ENCODE measurements around the gene LRRIQ4.

- TF ChIP-seq CTCF (IDR thresholded peaks at IDR 0.05; ENCODE audit: low read depth, low read length, poor library complexity, severe bottlenecking) (no peak), EZH2phosphoT487 (IDR thresholded peaks at IDR 0.05; ENCODE audit: borderline replicate concordance, low read length) (no peak)
Observed at GRCh38 chr3:169857811-169858210, 45.1 kb downstream of the LRRIQ4 start.

All from DOHH2 (cell line).